ENCODE results near the gene CAPZA1.
"Not testable (repeated sequence)": the region's sequence is repeated elsewhere in the genome, so short reads cannot be mapped to it uniquely, and the experiment has no call there.

CAPZA1 gene

GRCh38 chr1:112637254-112638109 lies 17.9 kb downstream of the CAPZA1 start:
- peaks cover 36% of the 10 kb centered on the region for H3K4me1 Mint-ChIP-seq
- peaks cover 12% of the 10 kb centered on the region for H3K36me3 Mint-ChIP-seq
- DNase-seq (ENCODE audit: low spot score in 2 of 2) (no peak), ATAC-seq (ENCODE audit: low read depth) (no peak)
- H3K9me3 Mint-ChIP-seq: no peaks in the 10 kb centered on the region
- H3K27ac Mint-ChIP-seq: peak overlapping the region; percentile 86
- no peaks in the 10 kb centered on the region for H3K27me3 Mint-ChIP-seq
- no peak overlapping the region for H3K4me3 Mint-ChIP-seq

- no peaks in the 10 kb centered on the region for H3K9me3 Mint-ChIP-seq
- H3K27ac Mint-ChIP-seq: peak overlapping the region; percentile 73
- H3K4me1 Mint-ChIP-seq: peaks cover 35% of the 10 kb centered on the region
- DNase-seq (ENCODE audit: low spot score in 2 of 2) (no peak), ATAC-seq (ENCODE audit: low read depth) (no peak)
- H3K36me3 Mint-ChIP-seq: peaks cover 10% of the 10 kb centered on the region
- no peaks in the 10 kb centered on the region for H3K27me3 Mint-ChIP-seq
- H3K4me3 Mint-ChIP-seq: no peak overlapping the region
These were observed 18.4 kb downstream of the CAPZA1 start for GRCh38 chr1:112638110-112638428.

- not testable (repeated sequence) for H3K36me3 Mint-ChIP-seq; H3K27me3 Mint-ChIP-seq; H3K27ac Mint-ChIP-seq; H3K9me3 Mint-ChIP-seq; H3K4me3 Mint-ChIP-seq; DNase-seq (ENCODE audit: low spot score in 2 of 2); ATAC-seq (ENCODE audit: low read depth)
- H3K4me1 Mint-ChIP-seq: peaks cover 21% of the 10 kb centered on the region
These were observed 20.8 kb downstream of the CAPZA1 start for GRCh38 chr1:112640437-112640836.

- no peak for ATAC-seq (ENCODE audit: low read depth)
- DNase-seq (ENCODE audit: low spot score in 2 of 2): no peak
- Mint-ChIP-seq H3K27ac (no peak overlapping the region), H3K4me1 (peaks cover 12% of the 10 kb centered on the region), H3K27me3 (no peaks in the 10 kb centered on the region), H3K9me3 (no peaks in the 10 kb centered on the region), H3K36me3 (peaks cover 9% of the 10 kb centered on the region), H3K4me3 (no peak overlapping the region)
These were observed 23.4 kb downstream of the CAPZA1 start for GRCh38 chr1:112643080-112643479.

DNA sequence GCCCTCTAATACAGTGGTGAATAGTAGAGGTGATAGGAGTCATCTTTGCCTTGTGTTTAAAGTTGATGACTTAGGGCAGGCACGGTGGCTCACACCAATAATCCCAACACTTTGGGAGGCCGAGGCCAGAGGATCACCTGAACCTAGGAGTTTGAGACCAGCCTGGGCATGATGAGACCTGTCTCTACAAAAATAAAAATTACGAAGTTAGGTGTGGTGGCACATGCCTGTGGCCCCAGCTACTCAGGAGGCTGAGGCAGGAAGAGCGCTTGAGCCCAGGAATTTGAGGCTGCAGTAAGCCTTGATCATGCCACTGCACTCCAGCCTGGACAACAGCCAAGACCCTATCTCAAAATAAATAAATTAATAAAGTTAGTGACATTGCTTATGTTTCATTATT lies 26.6 kb downstream of the CAPZA1 start:
- Mint-ChIP-seq H3K9me3 (no peaks in the 10 kb centered on the region), H3K4me1 (peaks cover 17% of the 10 kb centered on the region), H3K27me3 (no peaks in the 10 kb centered on the region), H3K4me3 (no peak overlapping the region), H3K27ac (peak overlapping the region; percentile 69), H3K36me3 (peaks cover 22% of the 10 kb centered on the region)
- no peak for DNase-seq (ENCODE audit: low spot score in 2 of 2)
- no peak for ATAC-seq (ENCODE audit: low read depth)

GRCh38 chr1:112651205-112651604 lies 31.6 kb downstream of the CAPZA1 start:
- Mint-ChIP-seq H3K27me3 (no peaks in the 10 kb centered on the region), H3K36me3 (peaks cover 22% of the 10 kb centered on the region), H3K27ac (peak overlapping the region; percentile 43), H3K9me3 (no peaks in the 10 kb centered on the region), H3K4me1 (peaks cover 7% of the 10 kb centered on the region), H3K4me3 (no peak overlapping the region)
- no peak for ATAC-seq (ENCODE audit: low read depth)
- DNase-seq (ENCODE audit: low spot score in 2 of 2): no peak

- ATAC-seq (ENCODE audit: low read depth) (no peak), DNase-seq (ENCODE audit: low spot score in 2 of 2) (no peak)
- H3K27ac Mint-ChIP-seq: peak overlapping the region; percentile 15
- peaks cover 8% of the 10 kb centered on the region for H3K4me1 Mint-ChIP-seq
- no peak overlapping the region for H3K4me3 Mint-ChIP-seq
- no peaks in the 10 kb centered on the region for H3K27me3 Mint-ChIP-seq
- no peaks in the 10 kb centered on the region for H3K9me3 Mint-ChIP-seq
- peaks cover 49% of the 10 kb centered on the region for H3K36me3 Mint-ChIP-seq
These were observed 46.2 kb downstream of the CAPZA1 start for GRCh38 chr1:112665857-112666256.

DNA sequence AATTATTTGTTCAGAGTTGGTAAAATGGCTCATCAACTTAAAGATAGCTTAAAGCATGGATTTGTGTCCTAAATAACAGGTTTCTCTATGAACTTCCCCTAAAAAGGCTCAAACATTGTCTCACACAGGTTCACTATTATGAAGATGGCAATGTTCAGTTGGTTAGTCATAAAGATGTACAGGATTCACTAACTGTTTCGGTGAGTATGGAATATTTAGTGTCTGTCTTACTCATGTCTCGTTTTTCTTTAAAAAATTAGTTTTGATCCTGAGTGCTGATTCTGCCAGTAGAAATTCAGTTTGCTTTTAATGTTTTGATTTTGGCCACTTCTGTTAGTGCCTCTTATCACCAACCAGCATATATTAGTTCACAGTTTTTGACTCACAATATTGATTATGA lies 47.3 kb downstream of the CAPZA1 start:
- Mint-ChIP-seq H3K27me3 (no peaks in the 10 kb centered on the region), H3K36me3 (peaks cover 46% of the 10 kb centered on the region), H3K4me3 (no peak overlapping the region), H3K9me3 (no peaks in the 10 kb centered on the region), H3K4me1 (peaks cover 15% of the 10 kb centered on the region), H3K27ac (no peak overlapping the region)
- DNase-seq (ENCODE audit: low spot score in 2 of 2) (no peak), ATAC-seq (ENCODE audit: low read depth) (no peak)

DNA sequence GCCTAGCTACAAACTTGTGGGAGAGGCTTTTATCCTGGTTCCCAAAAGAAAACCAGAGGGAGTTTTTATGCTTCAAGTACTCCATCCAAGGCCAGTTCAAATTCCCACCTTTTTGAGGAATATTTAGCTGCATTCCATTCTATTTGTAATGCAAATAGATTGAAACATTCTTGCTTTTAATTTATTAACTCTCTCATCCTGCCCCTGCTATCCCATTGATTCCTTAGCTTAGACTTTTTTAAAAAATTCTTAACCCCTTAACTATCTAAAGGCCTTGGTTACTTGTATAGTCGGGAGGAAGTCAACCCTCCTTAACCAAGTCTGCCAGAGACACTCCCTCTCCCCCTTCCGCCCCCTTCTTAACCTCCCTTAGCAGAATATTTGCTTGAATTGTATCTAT lies 52.4 kb downstream of the CAPZA1 start:
- Mint-ChIP-seq H3K9me3 (no peaks in the 10 kb centered on the region), H3K27ac (peak overlapping the region; percentile 60), H3K4me1 (peaks cover 39% of the 10 kb centered on the region), H3K4me3 (no peak overlapping the region), H3K27me3 (no peaks in the 10 kb centered on the region), H3K36me3 (peaks cover 34% of the 10 kb centered on the region)
- DNase-seq (ENCODE audit: low spot score in 2 of 2): no peak
- ATAC-seq (ENCODE audit: low read depth): no peak

GRCh38 chr1:112672842-112673241 lies 53.2 kb downstream of the CAPZA1 start:
- H3K4me1 Mint-ChIP-seq: peaks cover 41% of the 10 kb centered on the region
- ATAC-seq (ENCODE audit: low read depth): no peak
- DNase-seq (ENCODE audit: low spot score in 2 of 2): no peak
- no peaks in the 10 kb centered on the region for H3K9me3 Mint-ChIP-seq
- no peaks in the 10 kb centered on the region for H3K27me3 Mint-ChIP-seq
- H3K36me3 Mint-ChIP-seq: peaks cover 30% of the 10 kb centered on the region
- peak overlapping the region; percentile 36 for H3K4me3 Mint-ChIP-seq
- H3K27ac Mint-ChIP-seq: peak overlapping the region; percentile 74

DNA sequence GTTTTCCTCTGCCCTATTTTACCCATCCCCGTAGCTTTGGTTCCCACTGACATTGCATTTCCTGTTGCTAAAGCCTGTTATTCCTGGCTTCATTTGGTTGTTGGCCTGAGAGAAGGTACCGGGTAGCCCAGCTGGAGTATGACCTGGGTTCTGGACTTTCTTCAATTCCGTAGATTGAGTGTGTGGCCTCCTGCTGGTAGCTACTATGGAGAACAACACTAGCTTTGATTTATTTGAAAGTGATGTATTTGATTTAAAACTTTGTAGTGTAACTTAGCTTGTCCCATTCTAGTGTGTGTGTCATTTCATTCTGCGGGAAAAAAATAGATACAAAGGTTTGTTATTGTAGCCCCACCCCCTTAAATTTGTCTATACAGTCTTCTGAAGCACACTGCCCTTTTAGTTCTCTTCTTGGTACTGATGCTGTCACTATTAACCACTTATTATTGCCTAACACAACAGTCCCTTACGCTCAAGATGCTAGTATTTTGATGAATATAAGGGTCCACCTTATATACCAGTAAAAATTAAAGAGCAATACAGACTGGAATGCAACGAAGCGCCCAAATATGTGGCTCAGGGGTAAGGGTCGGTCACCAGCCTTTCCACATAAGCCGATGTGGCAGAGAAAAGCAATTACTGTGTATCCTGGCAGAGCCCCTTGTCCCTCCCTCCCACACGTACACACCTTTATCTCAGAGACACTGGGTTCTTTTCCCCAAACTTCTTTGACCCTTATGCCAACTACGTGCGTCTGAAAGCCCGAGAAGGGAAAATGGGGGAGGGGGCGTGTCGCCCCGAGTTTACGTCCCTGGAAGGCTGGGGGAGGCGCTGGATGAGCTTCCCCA lies 54.2 kb downstream of the CAPZA1 start:
- no peaks in the 10 kb centered on the region for H3K27me3 Mint-ChIP-seq
- peaks cover 24% of the 10 kb centered on the region for H3K36me3 Mint-ChIP-seq
- H3K4me1 Mint-ChIP-seq: peaks cover 37% of the 10 kb centered on the region
- ATAC-seq (ENCODE audit: low read depth) (peak; percentile 43), DNase-seq (ENCODE audit: low spot score in 2 of 2) (peak in 1 of 2 donors; percentile 25)
- H3K9me3 Mint-ChIP-seq: no peaks in the 10 kb centered on the region
- H3K27ac Mint-ChIP-seq: peak overlapping the region; percentile 94
- H3K4me3 Mint-ChIP-seq: peak overlapping the region; percentile 100

GRCh38 chr1:112674440-112674985 lies 54.9 kb downstream of the CAPZA1 start, which contains the start of gene MOV10:
MOV10 (plus strand) TSS chr1:112674659; CDS start chr1:112674913, 254 bp downstream.
- DNase-seq (ENCODE audit: low spot score in 2 of 2) (peak; percentile 17 to 34), ATAC-seq (ENCODE audit: low read depth) (peak; percentile 55)
- Mint-ChIP-seq H3K36me3 (peaks cover 17% of the 10 kb centered on the region), H3K9me3 (no peaks in the 10 kb centered on the region), H3K4me3 (peak within 1 kb of the TSS; percentile 100), H3K27ac (peak within 1 kb of the TSS; percentile 94), H3K4me1 (peaks cover 37% of the 10 kb centered on the region), H3K27me3 (no peaks in the 10 kb centered on the region)

DNA sequence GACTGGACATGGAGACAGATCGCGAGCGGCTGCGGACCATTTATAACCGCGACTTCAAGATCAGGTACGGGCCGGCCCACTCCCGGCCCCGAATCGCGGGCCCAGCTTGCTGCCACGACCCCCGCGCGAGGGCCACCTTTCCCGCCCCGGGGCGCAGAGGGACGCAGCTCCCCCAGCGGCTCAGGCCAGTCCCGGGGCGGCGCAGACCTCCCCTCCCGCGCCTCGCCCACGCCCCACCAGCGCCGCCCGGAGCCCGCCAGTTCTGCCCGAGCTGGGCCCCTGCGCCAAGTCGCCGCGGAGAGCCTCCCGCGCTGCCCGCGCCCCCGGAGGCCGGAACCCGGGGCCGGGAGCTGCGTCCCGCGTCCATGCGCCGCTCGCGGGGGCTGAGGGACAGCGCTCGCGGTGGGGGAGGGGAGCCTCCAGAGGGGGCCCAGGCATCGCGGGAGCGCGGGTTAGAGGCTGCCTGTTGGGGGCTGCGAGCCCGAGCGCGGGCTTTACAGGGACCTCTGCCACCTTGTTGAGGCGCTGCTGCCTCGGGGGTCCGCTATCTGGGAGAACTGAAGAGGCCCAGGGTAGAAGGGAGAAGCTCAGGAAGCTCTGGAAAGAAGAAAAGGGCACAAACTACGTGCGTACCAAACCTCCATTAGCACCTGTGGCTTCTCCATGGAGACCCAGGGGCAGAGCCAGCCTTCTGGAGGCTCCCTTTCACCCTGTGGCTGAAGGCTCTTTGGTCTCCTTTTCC lies 55.5 kb downstream of the CAPZA1 start:
- ATAC-seq (ENCODE audit: low read depth) (peak; percentile 32), DNase-seq (ENCODE audit: low spot score in 2 of 2) (peak; percentile 14 to 44)
- Mint-ChIP-seq H3K27ac (peak overlapping the region; percentile 94), H3K9me3 (no peaks in the 10 kb centered on the region), H3K27me3 (no peaks in the 10 kb centered on the region), H3K4me1 (peaks cover 37% of the 10 kb centered on the region), H3K4me3 (peak overlapping the region; percentile 100), H3K36me3 (peaks cover 12% of the 10 kb centered on the region)

Data from memory B cell (primary cell).